ENCODE data around the gene MEF2D. TPM values are rescaled to one million over a fixed set of nuclear protein-coding genes. Genes with fewer than 3 reads are reported as not detected.

The MEF2D gene
- total RNA-seq, 1 experiment from 2014 or later, result 21.9 TPM

DNA sequence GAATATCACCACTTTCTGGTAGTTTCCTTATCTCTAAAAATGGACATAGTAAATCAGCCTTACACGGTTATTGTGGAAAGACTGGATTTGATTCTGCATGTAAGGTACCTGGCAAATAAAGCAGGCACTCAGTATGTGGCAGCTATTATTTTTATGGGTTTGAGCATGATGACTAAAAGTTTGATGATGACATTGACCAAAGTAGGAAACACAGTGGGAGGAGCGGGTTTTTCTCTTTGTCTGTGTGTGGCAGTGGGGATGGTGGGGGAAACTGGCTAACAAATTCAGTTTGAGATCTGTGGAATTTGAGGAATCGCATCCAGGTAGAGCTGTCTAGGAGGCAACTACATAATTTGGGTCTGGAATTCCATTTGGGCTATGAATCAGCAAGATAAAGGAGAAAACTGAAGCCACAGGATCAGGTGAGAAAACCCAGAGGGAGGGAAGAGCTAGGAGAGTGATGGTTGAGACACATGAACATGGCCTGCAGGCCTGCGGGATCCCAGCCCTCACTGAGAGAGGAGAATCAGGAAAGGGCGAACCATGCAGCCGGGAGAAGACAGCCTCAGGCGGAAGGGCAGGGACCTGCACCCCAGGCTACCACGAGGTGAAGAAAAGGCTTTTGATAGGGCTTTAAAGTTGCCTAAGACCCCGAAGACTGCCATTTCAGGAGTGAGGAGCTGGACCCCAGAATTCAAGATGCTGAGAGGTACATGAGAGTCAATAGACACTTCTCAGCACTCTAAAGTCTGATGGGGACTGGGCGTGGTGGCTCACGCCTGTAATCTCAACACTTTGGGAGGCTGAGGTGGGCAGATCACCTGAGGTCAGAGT is 52.2 kb downstream of the MEF2D start:
- no peak for DNase-seq (ENCODE audit: low read depth)

DNA sequence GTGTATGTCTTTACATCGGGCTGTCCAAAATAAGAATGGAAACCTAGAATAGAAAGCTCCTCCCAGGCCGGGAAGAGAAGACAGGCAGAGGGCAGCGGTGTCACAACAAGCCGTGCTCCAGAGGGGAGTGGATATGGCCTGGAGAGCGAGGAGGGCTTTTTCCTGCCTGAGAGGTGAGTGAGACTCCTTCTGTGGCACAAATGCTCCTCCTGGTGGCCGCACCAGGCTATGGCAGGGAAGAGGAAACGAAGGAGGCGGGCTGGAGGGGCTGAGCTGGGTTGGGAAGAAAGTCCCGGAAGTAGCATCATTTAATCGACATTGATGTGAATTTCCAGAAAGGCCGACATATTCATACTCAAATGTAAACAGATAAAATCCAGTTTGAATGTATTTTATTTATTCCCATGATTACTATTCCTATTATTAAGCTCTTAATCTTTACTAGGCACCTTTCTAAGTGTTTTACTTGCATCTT is 54.7 kb downstream of the MEF2D start:
- peak; percentile 80 for DNase-seq (ENCODE audit: low read depth)

DNA sequence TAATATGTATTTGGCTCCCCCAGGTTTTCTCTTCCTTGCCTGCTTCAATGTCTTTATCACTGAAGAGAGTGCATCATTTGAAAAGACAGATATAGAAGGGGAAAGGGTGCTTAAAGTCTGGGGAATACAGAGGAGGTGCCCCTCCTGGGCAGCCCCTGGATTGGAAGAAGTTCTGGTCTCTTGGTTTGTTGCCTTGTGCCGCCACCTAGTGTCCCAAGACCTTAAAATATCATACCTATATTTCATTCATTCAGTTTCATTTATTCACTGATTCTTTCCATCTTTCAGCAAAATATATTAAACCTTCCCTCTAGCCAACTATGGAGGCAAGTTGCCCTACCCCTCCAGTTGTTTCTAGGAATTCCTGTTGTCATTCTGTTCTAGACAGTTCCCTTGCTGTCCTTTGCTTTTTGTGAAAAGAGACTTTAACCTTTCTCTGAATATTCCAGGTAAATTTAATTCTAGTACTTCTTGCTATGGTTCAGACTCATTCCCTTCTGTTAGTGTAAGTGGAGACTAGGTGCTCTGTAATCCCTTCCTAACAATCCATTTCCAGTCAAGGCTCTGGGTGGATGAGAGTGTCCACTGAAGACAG is 56.1 kb downstream of the MEF2D start:
- no peak for DNase-seq (ENCODE audit: low read depth)

DNA sequence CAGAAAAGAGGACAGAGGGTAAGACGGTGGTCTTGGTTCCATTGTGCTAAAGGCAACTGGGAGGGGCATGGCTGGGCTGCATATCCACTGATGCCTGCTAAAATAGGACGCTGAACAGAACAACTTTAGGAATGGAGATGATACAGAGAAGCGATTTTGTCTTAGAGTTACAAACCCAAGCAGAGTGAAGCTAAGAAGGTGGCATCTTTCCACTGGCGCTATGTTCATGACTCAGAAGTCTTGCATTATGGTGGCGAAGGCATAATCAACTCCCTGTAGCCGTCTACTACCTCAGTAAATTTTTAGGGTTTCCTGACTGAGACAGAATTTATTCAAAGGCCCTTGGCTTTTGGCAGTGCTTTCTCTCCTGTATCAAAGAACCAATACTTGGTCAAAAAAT is 57.3 kb downstream of the MEF2D start:
- DNase-seq (ENCODE audit: low read depth), result no peak

DNA sequence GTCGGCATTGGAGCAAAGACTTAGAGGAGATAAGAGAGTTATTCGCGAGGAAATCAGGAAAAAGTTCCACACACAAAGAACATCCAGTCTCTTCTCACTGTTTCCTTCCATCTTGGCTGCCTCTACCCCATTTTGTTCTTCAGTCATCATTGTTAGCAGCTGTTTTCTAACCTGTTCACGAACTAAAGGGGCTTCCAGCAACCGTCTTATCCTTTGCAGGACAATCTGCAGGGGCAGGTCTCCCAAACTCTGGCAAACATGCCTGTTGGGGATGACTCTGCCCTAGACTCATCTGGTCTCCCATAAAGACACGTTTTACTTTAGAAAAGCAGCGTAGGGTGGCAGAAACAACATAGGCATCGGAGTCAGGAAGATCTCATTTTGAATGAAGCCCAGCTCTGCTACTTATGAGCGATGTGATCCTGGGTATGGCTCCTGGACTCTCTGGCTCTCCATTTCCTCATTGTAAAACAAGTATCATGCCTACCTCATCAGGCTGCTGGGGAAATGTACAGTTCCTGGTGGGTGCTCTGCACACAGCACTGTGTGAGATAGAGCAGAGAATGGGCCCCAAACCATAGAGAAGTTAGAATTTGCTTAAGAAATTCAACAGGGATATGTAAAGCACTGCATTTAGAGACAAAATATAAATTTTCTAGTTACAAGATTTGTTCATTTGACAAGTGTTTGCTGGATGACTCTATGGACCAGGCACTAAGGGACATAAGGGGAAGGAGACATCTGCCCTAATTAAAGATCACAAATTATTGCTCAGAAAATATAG is 59.7 kb downstream of the MEF2D start:
- DNase-seq (ENCODE audit: low read depth), result no peak

DNA sequence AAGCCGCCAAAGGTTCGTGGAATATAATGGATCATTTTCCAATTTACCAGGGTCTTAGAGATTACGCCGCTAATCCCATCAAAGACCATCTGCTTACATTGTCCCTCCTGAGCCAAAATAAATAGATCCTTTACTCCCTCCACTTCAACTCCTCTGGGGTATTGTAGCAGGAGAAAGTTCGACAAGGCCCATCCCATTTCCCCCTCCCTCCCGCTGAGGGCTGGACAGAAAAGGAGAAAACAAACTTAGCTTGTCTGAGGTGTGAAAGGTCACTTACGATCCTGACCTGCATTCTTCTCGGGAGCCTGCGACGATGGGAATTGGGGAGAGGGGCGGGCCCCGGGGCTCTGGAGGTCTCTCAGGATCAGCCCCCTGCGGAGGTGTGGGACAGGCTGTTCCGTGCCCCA is 60.8 kb downstream of the MEF2D start:
- DNase-seq (ENCODE audit: low read depth), result no peak

DNA sequence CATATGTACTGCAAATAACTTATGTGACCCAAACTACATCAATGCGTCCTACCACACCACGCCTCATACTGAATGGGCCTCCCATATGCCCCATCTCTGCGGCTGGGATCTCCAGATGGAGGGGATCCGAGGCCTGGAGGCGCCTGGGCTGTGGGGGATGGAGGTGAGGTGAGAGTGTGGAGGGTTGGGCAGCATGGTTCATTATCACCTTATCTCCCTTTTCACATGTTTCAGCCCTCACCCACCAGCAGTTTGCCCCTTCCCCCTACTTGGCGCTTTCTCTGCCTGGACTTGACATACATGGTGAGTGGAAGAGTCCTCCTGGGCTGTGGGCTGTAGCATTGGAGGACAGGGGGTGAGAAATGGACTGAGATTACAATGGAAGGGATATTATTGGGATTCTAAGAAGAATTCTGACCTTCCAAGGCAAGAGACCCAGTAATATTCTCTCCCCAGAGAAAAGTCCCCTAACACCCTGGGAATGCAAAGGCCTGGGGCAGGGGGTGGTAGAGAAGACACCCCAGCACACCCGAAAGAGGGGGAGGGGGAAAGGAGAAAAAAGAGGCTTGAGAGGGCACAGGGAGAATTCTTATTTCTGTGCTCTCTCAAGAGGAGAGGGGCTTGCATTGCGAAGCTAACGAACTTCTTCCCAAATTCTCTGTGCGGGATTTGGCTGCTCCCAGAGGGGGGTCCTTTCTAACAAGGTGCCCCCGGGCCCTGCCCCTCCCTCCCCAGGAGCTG is 61.4 kb downstream of the MEF2D start:
- no peak for DNase-seq (ENCODE audit: low read depth)

DNA sequence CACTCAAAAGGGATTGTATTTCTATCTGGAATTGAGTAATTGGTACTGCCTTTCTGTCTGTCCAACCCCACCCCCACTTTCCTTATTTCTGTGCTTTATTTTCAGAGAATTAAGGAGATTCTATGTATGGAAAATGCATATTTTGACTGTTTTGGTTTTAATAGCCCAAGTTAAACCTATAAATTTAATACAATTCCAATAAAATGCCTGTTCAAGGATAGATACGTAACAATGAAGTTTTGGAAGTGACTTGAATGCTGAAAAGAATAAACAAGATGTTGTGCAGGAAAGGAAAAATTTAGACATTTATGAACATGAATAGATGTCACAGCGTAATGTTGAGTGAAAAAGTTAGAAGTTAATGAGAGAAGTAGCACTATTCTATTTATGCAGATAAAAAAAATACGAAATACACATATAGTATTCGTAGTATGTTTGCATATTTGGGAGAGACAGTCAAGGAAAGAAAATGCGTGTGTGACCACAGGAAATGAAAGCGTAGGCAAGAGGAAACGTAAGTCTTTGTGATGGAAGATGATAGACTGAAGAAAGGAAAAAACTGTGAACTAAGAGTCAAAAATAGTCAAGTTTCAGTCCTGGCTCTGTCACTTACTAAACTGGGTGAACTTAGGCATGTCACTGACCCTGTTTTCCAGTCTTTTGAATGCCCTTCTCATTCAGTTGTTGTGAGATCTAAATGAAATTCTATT is 62.1 kb downstream of the MEF2D start:
- DNase-seq (ENCODE audit: low read depth), result no peak

DNA sequence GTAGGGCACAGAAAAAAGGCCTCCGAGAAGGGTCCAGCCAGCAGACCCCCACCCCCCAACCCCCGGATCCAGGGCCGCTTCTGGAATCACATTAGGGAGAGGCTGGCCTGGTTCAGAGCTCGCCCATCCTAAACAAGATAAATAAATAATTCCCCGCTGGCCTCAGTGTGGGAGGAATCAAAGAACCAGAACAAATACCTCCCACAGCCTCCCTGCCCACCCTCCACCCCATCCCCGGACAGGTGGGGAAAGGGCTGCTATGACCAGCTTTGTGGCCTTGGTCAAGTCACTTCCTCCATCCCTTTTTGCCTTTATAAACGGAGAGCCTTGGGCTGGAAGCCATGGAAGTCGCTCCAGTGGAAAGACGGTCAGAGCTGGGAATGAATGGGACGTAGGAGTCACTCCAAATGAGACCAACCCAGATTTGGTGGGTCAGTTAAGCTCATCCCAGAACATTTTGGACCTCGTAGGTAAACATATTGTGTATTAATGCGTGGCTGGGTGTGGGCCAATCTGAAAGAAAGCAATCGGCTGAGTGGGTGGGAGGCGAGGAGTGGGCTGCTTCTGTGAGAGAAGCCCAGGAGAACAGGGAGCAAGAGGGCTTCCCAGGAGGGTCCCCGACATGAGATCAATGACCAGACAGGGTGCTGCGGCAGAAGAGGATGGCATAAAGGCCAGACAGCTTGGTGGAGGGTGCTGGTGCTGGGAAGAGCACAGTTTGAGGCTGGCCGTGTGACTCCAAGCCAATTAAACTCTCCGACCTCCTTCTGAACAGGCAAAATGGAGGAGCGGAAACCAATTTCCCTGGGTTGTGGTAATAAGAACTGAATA is 63.3 kb downstream of the MEF2D start:
- no peak for DNase-seq (ENCODE audit: low read depth)

DNA sequence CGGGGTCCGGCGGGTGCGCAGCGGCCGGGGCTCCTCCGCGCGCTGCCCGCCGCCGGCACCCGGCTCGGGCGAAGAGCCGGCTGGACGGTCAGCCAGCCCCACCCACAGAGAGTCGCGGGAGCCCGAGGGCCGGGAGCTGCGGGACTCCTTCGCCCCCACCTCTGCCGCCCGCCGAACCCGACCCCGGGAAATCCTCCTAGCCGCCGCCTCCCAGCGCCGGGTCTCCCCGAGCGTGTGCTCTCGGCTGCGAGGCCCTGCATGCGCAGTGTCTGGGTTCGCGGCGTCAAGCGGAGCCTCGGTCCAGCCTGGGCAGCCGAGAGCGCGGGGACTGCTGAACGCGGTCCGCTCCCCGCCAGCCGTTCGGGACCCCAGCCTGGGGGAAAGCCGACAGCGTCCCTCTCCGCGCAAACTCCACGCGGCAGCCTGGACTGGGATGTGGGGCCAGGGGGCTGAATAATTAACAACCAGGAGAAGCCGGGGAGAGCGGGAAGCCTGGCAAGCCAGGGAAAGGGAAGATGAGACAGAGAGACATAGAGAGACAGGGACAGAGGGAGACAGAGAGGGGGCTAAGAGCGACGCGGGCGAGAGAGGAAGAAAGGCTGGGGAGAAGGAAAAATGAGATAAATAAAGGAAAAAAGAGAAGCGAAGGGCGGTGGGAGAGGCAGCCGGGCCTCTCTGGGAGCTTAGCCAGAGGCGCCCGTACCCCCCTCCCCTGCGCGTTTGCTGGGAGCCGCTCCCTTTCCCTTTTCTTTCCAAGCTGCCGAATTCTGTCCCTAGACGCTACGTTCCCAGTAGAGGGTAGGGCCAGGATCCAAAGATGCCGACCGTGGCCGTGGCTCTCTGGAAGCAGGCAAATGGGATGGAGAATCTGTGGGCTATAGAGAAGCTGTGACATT is 64.2 kb downstream of the MEF2D start:
- DNase-seq (ENCODE audit: low read depth), result no peak

DNA sequence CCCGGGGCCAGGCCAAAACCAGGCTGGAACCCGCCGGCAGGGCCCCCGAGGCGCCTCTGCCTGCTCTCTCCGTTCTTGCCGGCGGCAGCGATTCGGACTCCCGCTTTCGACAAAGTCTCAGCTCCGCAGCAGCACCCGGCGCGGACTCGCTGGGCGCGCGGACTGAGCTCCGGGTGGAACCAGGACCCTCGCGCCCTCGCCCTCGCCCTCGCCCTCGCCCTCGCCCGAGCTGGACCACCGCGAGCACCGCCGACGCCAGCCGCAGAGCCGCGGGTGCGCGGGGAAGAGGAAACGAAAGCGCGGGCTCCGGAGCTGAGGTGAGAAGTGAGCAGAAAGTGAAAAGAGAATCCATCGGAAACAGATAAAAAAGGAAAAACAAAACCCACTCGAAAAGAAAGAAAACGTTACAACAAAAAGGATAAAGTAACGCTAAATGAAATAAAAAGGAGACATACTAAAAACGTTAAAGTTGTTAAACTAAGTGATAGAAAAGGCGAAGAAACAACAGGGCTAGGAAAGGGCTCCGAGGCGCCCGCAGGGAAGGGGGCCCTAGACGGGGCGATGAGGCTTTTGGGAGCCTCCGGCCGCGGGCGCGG is 64.9 kb downstream of the MEF2D start:
- no peak for DNase-seq (ENCODE audit: low read depth)

DNA sequence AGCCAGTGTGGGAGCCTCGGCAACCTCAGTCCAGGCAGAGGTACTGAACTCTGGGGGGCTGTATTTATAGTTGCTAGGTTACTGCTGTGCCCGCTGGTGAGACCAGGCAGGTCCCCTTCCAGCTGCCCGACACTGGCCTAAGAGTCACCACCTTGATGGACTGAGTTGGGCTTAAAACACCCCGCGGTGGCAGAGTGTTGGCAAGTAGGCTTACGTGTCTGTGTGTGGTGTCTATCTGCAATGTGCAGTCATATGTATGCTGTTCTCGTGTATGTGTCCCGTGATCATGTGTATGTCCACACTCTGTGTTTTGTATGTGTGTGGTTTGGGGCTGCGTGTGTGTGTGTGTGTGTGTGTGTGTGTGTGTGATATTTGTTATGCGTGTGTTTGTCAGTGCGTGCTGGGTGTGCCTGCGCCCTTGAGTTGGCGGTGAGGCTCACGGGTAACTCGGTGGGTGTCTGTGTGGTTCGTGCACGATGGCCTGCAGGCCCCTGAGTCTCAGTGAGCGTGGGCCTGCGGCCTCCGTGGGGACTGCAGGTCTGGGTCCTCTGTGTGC is 65.5 kb downstream of the MEF2D start:
- no peak for DNase-seq (ENCODE audit: low read depth)

DNA sequence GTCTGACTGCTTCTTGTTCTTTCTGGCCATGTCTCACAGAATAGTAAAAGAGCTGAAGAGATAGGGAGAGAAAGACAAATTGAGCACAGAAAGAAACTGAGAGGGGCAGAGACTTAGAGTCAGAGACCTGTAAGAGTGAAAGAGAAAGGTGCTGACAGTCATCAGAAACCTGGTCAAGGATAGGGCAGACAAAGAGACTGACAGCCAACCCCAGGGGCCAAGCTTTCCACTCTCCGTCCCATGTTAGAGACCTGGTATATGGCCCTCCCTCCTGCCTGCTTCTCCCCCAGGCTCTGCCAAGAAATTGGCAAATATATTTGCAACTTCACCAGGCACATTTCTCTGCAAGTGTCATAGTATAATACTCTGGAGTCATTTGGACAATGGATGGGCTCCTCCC is 67.0 kb downstream of the MEF2D start:
- no peak for DNase-seq (ENCODE audit: low read depth)

DNA sequence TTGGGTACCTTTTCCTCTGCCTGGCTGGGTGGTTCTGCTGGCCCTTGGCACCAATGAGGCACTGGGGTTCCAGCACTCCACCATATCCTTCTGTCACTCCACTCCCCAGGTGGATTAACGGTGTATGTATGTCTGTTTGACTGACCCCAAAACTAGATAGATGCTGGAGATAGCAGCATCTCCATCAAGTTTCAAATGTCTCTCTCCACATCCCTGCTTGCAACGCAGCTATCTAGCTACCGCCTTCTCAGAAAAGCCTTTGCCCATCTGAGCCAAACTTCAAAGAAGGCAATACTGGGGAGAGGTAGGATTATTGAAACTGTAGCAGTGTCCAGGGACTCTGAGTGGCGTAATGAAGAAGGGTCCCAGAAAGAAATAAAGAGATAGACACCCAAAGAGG is 67.5 kb downstream of the MEF2D start:
- DNase-seq (ENCODE audit: low read depth), result no peak

DNA sequence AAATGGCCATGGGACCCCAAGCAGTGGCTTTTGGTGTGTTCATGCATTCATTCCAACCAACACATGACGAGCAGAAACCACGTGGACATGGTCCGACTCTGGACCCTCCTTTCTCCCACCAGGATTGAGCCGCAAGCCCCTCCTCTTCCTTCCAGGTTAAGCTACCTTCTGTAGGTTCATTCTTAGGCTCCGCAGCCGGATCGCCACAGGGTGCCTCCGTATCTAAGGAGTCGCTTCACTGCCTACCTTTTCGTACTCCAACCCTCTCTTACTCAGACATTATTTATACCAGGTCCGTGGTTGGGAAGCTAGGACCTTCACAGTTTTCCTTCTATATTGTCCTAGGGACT is 67.9 kb downstream of the MEF2D start:
- no peak for DNase-seq (ENCODE audit: low read depth)

DNA sequence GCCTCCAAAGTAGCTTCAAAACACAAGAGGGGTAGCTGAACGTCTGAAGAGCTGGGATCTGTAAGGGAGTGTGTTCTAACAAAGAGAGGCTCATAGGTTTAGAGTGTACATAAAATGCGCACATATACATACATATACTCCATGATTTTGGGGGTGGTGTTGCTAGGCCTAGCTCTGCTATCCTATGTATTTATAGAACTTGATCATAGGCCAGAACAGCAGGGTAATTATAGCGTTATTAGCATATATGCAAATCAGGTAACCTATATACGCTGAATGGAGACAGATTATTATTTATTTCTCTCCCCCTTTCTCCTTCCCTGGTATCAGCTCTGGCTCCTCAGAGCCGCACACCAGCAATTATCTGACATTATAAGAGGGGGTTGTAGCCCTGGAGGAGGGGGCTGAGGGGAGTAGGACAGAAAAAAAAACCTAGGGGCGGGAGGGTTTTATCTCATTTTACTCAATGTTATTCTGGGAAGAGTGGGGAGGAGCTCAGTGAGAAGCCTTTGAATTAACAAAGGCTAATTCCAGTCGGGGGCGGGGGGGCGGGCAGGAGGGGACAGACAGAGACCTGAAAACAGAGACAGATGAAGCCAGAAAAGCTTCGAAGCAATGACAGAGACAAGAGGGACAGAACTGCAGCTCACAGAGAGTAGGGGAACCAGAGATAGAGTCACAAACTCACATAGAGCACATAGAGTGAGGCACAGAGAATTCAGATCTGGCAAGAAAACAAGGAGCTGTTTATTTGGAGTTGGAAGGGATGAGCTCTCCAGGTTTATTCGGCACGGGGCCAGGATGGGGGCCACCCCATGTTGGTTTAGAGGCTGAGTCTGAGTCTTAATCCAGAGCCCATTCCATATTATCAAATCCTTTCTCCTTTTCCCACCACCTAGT is 68.6 kb downstream of the MEF2D start:
- DNase-seq (ENCODE audit: low read depth), result no peak

DNA sequence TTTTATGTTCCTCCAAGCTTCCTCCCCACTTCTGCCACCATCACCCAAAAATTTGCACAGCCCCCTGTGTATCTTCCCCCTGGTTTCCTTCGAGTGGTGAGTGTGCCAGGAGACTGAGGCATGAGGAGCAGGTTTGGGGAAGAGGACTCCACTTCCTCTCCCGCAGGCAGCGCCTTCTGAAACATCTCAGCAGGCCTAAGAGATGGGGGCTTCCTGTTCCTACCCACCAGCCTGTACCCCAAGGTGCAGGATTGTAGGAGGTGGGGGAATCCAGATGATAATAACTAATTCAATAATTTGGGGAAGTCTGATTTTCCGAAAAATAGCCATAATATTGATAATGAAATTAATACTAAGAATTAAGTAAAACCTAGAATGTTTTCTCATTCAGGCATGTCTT is 69.2 kb downstream of the MEF2D start:
- no peak for DNase-seq (ENCODE audit: low read depth)

All from LHCN-M2 (cell line).